ENCODE results near the gene BOD1L1.

The BOD1L1 gene

DNA sequence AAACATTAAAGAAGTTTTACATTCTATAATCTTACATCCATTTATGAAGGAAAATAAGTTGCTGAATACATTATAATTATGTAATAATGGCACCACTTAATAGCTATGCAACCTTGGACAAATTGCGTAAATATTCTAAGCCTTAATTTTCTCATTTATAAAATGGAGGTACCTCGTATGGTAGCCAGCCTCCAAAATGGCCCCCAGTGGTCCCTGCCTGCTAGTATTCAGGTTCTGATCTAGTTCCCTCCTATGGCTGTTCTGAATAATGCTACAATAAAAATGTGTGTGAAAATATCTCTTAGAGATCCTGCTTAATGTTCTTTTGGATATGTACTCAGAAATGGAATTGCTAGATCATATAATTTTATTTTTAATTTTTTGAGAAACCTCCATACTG, 72.2 kb downstream of the BOD1L1 start:
- DNase-seq: no peak

DNA sequence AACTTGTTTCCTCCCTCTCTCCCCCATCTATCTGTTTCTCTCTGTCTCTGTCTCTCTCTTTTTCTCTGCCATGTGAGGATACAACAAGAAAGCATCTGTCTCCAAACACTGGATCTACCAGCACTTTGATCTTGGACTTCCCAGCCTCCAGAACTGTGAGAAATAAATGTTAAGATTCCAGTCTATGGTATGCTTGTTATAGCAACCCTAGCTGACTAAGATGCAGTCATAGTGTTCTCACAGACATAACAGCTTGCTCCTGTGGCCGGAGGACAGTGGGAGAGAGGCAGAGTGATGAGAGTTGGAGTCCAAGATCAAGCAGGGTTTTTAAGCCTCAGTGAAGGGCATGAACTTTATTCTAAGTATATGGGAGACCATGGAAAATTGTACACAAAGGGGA, 74.4 kb downstream of the BOD1L1 start:
- DNase-seq: no peak

DNA sequence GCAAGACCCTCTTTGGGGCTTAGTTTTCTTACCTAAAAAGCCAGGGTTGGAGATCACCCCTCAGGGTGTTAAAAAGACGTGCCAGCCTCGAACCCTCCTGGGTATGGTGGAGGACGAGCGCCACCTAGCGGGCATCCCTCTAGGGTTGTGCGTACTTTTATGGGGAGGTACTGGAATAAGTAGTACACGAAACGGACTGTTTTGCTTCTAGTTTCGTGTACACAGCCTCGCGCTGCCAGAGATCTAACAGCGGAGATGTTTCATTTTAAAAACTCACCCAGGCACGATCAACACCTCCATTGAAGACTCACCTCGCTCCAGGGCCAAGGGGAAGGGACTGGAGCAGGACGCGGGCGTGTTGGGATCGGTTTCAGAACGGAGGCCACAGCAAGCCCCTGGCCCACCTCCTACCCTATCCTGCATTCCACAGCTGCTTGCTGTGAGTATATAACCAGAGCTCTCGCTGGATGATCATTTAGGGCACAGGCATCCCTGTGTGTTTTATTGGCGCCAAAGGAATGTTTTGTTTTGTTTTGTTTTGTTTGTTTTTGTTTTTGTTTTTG, 78.5 kb downstream of the BOD1L1 start:
- DNase-seq: peak; percentile 54

DNA sequence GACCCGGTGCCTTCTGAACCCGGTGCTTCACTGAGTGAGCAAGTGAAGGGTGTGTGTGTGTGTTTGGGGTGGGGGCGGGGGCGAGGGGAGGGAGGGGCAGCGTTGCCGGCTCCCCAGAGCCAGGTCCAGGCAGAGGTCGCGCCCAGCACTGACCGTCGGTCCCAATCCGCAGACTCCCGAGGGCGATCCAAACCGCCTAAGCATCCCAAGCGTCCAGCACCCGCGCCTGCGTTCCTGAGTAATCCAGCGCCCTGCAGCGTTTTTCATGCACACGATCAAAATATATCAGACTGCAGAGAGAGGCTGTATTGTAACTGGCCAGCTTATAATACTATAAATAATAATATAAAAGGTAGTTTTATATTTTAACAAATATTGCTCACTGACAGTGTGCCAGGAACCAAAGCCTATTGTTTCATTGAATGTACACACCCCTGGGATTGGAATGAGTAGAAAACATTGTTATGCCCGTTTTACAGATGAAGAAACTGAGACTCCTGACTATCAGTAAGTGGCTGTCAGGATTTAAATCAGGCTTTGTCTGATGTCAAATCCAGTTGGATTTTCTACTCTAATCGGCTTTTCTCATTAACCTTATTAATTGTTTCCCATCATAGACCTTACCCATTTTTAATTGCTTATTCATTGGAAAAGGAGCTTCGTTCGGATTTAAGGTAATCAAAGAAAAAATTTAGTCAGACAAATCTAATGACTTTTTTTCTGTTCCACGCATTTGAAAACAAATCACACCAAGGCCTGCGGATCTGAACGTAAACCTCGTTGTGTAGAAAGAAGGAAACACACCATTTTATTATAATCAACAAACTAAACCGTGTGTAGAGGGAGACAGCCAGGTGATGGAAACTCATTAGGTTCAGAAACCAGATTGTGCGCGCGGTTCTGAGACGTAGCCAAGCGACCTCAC, 79.2 kb downstream of the BOD1L1 start:
- DNase-seq: no peak

DNA sequence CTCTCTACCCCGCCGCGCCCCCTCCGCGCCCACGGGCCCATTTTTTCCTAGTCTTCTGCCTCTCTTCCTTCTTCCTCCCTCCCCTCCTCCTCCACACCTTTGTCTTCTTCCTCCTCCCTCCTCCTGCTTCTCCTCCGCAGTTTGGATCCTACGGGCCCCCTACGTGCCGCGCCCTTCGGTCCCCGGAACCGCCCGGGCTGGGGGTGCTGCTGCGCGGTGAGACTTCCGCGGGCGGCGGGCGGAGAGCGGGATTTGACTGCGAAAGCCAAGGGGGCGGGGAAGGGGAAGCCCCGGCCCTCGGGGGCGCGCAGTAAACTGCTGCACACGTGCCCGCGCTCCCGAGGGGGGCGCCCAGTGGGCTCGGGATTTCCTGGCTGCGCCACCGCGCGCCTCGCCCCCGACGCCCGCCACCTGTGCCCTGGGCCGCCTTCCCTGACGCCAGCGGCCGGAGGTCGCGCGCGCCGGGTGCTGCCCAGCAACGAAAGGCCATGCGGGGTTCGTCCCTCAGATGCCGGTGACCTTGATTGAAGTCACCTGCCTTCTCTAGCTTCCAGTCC, 80.0 kb downstream of the BOD1L1 start:
- DNase-seq: no peak

DNA sequence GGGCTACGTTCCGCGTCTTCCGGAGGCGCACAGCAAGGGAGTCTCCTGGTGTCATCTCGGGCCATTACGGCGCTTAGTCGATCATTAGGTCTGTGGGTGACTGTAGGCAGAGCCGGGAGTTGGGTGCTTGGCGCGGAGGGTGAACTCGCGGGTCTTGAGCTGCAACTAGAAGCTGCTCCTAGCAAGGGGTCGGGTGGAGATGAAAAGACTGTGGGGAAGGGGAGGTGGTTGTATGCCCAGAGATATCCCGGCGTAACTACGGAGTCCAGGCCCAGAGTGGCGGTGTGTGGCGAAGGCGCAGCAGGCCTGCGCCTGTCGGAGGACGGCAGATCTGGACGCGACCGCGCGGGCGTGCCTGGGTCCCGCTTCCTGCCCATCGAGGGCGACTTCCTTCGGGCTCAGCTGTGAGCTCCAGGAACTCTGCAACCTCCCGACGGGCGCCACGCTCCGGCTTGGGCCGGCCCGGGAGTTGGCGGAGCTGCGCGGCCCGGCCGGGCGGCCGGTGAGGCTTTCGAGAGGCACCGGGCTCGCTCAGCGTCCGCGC, 80.5 kb downstream of the BOD1L1 start:
- no peak for DNase-seq

DNA sequence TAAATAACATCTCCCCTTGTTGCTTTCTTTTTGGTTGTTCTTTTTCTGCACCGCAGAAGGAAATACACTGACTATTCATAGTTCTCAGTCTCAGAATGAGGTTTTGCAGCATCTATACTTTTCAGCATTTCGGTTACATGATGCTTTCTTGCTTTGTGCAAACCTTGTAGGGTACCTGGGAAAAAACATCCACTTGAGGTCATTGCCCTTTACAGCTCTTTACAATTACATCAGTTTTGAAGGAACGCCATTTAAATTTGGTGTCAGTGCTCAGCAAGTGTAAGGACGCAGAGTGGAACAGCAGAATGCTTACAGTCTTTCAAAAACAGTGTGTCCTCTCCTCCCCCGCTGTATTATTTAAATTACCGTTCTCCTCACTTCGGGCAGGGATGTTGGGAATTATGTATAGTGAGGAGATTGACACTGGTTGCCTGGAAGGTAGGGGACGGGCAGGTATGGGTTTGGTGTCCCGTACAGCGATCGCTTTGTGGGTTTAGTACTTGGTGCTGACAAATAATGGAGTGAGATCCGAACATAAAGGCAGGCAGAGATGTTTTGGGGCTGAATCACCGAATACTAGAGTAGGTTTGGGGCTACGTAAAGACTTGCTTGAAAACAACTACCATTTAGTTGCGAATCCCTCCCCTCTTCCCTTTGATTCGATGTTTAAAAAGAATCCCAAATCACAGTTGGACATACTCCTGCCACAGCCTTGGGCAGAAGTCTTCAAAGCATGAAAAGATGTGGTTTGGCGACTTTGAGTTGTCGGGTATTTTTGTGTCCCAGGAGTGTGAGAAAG, 81.2 kb downstream of the BOD1L1 start:
- no peak for DNase-seq

DNA sequence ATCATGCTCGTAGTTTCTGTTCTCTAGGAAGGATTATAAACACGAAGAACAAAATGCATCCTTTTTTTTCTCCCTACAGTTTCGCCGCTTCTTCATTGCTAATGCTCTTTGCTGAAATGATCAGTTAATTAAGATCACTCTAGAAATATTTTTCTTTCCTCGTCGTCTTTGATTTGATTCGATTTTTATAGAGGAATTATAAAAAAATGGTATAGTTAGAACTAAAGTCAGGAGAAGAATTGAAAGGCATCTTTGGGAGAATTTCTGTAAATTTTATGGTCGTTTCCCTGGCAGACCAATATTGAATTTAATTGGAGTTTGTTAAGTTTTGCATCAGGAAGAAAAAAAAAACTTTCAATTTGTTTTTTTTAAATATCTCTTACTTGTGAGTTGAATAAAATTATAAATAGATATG, 82.1 kb downstream of the BOD1L1 start:
- DNase-seq: no peak

DNA sequence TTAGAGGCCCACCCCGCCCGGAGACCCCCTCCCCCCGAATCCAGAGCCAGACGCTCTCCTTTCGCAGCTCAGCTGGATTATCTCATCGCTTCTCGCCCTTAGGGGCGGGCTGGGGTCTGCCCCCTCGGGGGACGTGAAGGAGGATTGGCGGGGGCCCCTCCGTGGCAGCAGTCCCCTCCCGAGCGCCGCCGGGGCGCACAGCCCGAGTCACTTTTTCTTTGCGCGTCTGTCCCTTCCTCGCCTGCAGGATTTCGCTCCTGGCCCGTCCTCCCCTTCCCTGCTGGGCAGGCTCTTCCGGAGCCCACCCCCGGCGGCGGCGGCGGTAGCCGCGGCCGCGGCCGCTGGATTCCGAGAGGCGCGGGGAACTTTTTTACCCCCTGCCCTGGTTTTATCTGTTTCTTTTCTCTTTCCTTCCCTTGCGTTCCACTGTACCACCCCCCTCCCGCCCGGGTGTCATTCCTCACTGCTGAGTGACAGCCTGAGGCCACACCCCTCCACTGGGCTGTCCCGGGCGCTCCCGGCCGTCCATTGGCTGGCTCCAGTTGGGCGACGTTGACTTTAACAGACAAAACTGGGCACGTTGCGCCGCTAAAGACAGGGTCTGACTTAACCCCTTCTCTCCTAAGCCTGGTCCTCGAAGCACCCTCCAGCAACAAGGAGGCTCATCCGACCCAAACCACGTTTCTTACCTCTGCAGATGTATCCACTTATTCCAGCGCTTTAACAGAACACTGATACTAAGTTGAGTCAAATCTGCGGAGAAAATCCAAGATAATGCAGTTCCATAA, 82.7 kb downstream of the BOD1L1 start:
- peak in 1 of 2 donors; percentile 20 for DNase-seq

DNA sequence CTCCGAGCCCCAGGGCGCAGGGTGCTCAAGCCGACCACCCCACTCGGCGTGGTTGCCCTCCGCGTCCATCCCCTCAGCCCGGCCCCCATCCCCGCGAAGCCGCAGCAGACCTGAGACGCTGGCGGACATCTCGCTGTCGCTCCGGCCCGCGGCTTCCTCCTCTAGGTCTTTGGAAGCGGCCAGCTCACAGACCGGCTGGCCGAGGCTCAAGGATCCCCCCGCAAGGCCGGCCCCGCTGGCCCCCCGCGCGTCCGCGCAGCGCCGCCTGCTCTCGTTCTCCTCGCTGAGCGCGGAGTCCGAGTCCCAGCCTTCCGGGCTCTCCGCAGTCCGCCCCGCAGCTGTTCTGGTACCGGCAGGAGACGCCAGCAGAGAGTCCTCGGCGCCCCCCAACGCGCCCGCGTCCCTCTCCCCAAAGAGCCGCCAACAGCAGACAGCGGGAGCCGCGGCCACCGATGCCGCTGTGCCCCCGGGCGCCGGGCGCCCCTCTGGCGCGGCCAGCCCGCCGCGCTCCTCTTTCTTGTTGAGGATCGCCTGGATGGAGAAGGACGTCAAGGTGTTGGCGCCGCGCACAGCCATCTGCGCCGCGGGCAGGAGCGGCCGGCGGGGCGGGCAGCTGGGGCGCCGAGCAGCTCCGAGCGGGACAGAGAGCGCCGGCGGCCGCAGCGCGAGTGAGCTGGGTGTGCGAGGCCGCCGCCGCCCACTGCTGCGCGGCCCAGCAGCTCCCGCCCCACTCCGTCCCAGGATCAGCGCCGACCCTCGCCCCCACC, 83.5 kb downstream of the BOD1L1 start, which contains the start of gene NKX3-2:
TSS of gene NKX3-2 (minus strand) at position 670 of the 767 bp plus-strand sequence. CDS start at position 576, 94 bp downstream.
- DNase-seq: no peak

DNA sequence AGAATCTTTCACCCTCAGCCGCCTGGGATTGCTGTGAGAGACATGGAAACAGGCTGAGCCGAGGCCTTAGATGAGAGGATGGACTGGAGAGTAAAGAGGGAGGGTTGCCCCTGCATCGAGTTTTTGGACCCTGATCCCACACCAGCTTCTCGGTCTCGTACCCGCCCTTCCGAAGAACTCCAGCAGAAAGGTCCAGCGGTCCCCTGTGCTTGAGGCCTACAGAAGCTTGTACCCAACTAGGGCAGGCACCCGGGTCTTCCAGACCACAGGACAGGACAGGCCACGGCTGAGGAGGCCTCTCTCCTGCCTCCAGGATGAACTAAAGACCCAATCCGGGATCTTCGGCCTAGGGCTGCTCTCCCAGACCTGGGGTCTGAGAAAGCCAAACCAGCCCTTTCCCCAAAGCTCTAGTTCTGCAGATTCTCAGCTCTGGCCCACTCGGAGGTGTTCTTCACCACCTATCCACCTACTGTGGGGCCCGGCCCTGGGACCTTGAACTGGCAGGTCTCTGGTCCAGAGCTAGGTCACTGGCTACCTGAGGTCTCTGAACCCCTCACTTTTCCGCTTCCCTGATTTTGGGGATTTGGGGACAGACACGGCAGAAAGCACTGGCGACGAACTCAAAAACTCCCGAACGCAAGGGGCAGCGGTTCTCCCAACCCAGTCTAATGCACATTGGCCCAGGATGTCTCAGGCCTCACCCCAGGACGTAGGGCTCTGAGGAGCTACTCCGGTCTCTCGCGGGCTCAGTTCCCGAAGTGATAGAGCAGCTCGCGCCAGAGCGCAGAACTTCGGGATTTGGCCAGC, 84.3 kb downstream of the BOD1L1 start:
- DNase-seq: no peak

DNA sequence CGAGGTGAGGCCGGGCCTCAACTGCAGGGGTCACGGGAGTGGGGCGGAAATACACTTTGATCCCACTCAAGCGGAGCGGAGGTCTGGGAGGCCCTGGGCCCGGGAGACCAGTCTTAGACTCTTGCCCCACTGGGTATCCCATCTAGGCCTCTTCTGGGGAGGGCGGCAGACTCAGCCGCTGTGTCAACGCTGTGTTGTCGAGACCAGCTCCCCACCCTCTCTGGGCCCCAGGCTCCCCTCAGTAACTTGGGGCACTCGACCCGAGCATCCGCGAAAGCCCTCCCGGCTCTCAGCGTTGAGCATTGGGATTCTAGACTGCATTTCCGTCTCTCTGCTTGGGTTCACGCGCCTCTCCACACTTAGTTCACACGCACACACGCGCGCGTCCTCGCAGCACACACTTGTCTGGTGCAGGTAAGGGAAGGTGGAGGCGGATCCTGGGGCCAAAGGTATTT, 84.9 kb downstream of the BOD1L1 start:
- no peak for DNase-seq

DNA sequence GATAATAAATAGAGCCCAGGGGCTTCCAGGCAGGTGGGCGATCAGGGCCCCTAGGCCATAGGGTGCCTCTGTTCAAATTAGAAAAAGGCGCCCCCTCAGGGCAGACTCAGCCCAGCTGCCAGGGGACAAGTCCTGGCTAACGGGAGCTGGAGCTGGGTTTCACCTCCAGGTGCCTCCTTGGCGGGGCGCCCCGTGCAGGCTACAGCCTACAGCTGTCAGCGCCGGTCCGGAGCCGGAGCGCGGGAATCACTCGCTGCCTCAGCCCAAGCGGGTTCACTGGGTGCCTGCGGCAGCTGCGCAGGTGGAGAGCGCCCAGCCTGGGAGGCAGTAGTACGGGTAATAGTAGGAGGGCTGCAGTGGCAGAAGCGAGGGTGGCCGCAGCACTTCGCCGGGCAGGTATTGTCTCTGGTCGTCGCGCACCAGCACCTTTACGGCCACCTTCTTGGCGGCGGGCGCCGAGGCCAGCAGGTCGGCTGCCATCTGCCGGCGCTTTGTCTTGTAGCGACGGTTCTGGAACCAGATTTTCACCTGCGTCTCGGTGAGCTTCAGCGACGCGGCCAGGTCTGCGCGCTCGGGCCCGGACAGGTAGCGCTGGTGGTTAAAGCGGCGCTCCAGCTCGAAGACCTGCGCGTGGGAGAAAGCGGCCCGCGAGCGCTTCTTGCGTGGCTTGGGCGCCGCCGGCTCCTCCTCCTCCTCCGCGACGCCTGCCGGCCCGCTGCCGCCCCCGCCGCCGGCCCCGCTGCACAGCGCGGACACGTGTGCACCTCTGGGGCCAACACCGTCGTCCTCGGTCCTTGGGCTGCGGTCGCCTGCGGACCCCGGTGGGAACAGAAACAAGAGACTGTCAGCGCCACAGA, 85.6 kb downstream of the BOD1L1 start:
- DNase-seq: no peak

DNA sequence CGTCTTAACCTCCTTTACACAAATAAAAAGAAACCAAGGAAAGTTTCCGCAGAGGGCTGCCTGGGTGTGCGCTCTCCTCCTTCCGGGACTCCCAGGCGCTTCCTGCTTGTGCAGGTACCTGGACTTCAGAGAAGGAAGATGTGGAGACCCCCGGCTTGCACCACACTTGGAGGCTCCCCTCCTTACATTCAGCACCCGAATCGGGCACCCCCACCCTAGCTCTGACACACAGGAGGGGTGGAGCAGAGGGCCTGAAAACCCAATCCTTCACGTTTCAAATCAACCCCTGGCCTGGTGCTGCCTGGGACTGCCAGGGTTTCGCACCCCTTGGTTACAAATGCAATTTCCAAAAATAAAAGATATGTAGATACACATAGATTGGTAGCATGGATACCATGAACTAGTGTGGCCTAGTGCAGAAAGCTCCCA, 86.3 kb downstream of the BOD1L1 start:
- no peak for DNase-seq

DNA sequence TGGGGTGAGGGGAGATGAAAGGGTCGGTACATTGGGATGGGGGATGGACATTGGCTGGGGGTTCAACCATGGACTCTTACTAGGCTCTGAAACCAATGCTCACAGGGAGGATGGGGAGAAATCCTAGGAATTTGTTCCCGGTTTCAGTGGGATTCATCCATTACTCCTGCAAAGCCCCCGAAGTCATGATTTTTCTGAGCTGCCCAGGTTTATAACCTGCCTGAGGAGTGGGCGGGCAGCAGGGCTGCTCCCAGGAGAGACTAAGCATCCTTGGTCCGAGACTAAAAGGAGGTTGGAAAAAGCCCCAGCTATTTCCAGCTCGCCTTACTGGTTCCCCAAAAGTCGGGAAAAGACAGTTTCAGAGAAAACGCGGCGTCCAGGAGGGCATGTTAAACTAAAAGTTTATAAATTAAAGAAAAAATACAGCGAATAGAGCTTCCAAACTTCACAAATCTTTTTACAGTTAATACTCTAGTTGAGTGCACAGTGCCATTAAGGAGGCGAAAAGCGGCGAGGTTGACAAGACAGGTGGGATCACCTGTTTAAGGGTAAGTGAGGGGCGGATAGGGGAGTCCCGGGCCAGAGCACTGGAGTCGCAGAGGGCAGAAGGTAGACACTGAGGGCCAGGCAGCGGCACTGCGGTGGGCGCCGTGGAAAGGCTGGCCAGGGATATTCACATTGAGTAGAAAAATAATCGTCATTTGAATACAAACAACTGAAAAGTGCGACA, 86.9 kb downstream of the BOD1L1 start:
- no peak for DNase-seq

DNA sequence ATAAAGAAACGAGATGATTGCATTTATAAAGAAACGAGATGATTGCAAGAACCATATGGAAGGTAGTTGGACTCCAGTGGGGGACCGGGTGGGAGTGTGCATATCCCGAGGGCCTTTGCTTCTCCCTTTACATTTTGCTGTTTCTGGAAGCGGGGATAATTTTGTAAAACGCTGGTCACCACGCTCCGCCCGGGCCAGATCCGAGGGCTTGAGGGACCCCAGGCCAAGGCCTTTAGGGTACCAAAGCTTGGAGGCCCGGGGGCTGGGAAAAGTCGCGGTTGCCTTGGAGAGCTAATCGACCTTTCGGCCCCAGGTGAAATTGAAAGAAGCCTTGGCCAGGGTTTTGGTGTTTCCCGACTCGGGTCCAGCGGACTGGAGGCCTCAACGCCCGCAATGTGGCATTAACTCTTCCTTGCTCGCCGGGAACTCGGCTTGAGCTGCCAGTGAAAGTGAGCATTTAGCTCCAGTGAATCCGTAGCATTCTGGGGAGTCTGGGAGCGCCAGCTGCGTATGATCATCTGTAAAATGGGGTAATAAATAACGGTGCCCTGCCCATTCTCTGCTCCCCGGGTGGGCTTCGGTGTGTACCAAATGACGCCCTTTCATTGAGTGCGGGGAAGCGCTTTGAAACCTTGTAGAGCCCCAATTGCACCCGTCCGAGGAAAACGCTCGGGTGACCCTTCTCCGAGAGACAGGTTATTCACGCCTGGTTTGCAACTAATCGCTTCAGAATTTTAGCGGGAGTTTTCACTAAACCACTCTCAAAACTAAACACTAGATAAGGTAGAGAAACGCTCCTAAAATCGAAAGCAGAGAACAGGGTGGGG, 87.7 kb downstream of the BOD1L1 start:
- DNase-seq: no peak

DNA sequence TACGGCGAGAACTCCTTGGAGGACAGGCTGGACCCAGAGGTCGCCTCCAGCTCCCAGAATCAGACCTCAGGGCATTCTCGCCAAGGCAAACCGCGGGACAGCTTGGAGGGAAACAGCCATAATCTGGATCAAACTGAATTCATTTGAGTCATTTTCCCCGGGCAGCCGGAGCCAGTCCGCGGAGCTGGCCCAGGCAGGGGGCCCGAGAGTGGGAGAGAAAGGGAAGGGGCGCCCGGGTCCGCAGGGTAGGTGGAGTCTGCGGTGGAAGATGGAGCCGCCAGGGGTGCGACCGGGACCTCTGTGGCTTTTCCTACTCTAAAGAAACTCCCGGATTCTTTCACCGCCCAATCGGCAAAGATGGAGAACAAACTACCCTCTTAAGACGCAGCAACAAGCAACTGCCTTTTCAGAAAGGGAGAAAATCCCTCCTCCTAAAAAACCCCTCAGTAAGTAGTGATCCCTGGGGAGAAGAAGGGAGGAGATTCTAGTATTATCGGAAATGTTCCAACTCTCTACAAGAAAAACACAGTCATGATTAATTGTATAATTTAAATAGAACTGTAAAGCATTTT, 88.4 kb downstream of the BOD1L1 start:
- no peak for DNase-seq

Measured in hippocampal formation (tissue), 2 donors.